Keratinocyte (primary cell): ENCODE results near the gene MLLT3. TPM values are rescaled to one million over a fixed set of nuclear protein-coding genes. Genes with fewer than 3 reads are reported as not detected.

ENCODE experiments used
- DNase-seq: peaks from one replicate; pipeline ENCODE4 v3.0.0-alpha.2; 2011; ENCODE audit warnings: low read depth, missing footprints, low spot score
- FAIRE-seq: peaks from 2 replicates; lab custom pipeline; 2011; peaks lifted over from hg19 to GRCh38; lab: Jason Lieb, UNC
- H2AFZ ChIP-seq: 2 replicates; pipeline ENCODE4 v1.6.0; 2012; ENCODE audit warnings: low read length, control low read depth, inconsistent platforms; ENCODE audit not compliant: control insufficient read depth
- H3K27ac ChIP-seq: 2 replicates; pipeline ENCODE4 v1.5.1; 2011; ENCODE audit warnings: low read length; ENCODE audit not compliant: control insufficient read depth, insufficient read depth
- H3K27me3 ChIP-seq: 3 replicates; pipeline ENCODE4 v1.6.0; 2011; ENCODE audit warnings: low read length; ENCODE audit not compliant: control insufficient read depth, insufficient read depth; ENCODE audit errors: extremely low read depth
- H3K36me3 ChIP-seq, 2 experiments: 2 replicates in 1 of 2; 3 replicates in 1 of 2; pipeline ENCODE4 v1.5.1; 2011; ENCODE audit warnings: low read length in 2 of 2, mild to moderate bottlenecking in 1 of 2; ENCODE audit not compliant: control insufficient read depth in 2 of 2, insufficient read depth in 2 of 2; ENCODE audit errors: extremely low read depth in 1 of 2
- H3K4me1 ChIP-seq: 3 replicates; pipeline ENCODE4 v1.5.1; 2011; ENCODE audit warnings: low read length; ENCODE audit not compliant: control insufficient read depth, insufficient read depth; ENCODE audit errors: extremely low read depth
- H3K4me2 ChIP-seq: 3 replicates; pipeline ENCODE4 v1.6.0; 2011; ENCODE audit warnings: low read depth, low read length; ENCODE audit not compliant: control insufficient read depth, insufficient read depth; ENCODE audit errors: extremely low read depth
- H3K4me3 ChIP-seq, 3 experiments: fragments of 200-600 bp in 1 of 3; sonication (generic) in 1 of 3; 2 replicates in 2 of 3; 3 replicates in 1 of 3; pipeline ENCODE4 v1.5.1; 2011 to 2016; ENCODE audit warnings: low read length in 3 of 3, mild to moderate bottlenecking in 3 of 3, control low read depth in 2 of 3, inconsistent platforms in 1 of 3, low read depth in 1 of 3, mixed read lengths in 1 of 3, mixed run types in 1 of 3, moderate library complexity in 1 of 3; ENCODE audit not compliant: control insufficient read depth in 2 of 3, insufficient read depth in 2 of 3; ENCODE audit errors: extremely low read depth in 1 of 3
- H3K79me2 ChIP-seq: 2 replicates; pipeline ENCODE4 v1.6.0; 2012; ENCODE audit warnings: low read length; ENCODE audit not compliant: control insufficient read depth, insufficient read depth
- H3K9ac ChIP-seq: 3 replicates; pipeline ENCODE4 v1.6.0; 2011; ENCODE audit warnings: low read length; ENCODE audit not compliant: control insufficient read depth, insufficient read depth; ENCODE audit errors: extremely low read depth
- H3K9me1 ChIP-seq: 3 replicates; pipeline ENCODE4 v1.6.0; 2011; ENCODE audit warnings: low read length; ENCODE audit not compliant: control insufficient read depth, insufficient read depth; ENCODE audit errors: extremely low read depth
- H3K9me3 ChIP-seq: 2 replicates; pipeline ENCODE4 v1.5.1; 2012; ENCODE audit warnings: low read depth, low read length; ENCODE audit not compliant: control insufficient read depth
- H4K20me1 ChIP-seq: 3 replicates; pipeline ENCODE4 v1.6.0; 2011; ENCODE audit warnings: low read length; ENCODE audit not compliant: control insufficient read depth, insufficient read depth; ENCODE audit errors: extremely low read depth
- EZH2 ChIP-seq: IDR thresholded peaks from one replicate; pipeline ENCODE4 v1.6.1; 2012; ENCODE audit warnings: inconsistent platforms, mild to moderate bottlenecking, low read length, moderate library complexity
- dilution Hi-C: fragments of 300-500 bp; cut with MboI; formaldehyde crosslinking; loops from one replicate; pipeline ENCODE4 v1.7.0; 2020; ENCODE audit warnings: low sequenced_read_pairs; ENCODE audit not compliant: extremely low pct_ligation_motif_present
- polyA plus RNA-seq, 5 experiments: library from polyadenylated mRNA; depleted of rRNA in 3 of 5; stranded (reverse) in 3 of 5; stranded (forward) in 1 of 5; unstranded in 1 of 5; fragments of >200 nt; gene quantifications; 1 replicate in 1 of 5; 2 replicates in 3 of 5; 3 replicates in 1 of 5; pipeline versions ENCODE4 v1.2.1 to v1.2.3, GENCODE V29; 2011 to 2012; ENCODE audit warnings: missing spikeins in 2 of 5, low read depth in 1 of 5, low replicate concordance in 1 of 5
- TF ChIP-seq, protein P1 (sequence below), 3 experiments: IDR thresholded peaks in 1 of 3; conservative IDR thresholded peaks in 1 of 3; optimal IDR thresholded peaks in 1 of 3; 2 replicates in 2 of 3; 3 replicates in 1 of 3; pipeline versions ENCODE3 to v1.5.1; 2011; ENCODE audit warnings: low read length in 3 of 3, mild to moderate bottlenecking in 3 of 3, moderate library complexity in 2 of 3, control low read depth in 1 of 3, inconsistent platforms in 1 of 3; ENCODE audit not compliant: insufficient read depth in 2 of 3; ENCODE audit errors: extremely low read depth in 1 of 3

MLLT3 gene
- polyA plus RNA-seq, 1 donor (not counting 4 experiments of a cell fraction or from before 2014, with no cell fraction given), result 17.0 TPM

GRCh38 chr9:20303996-20304395, 318.3 kb downstream of the MLLT3 start:
- no peak overlapping the region for H2AFZ ChIP-seq
- no peak overlapping the region for H3K27ac ChIP-seq
- dilution Hi-C loops, result no loop called here
- DNase-seq (no peak), FAIRE-seq (no peak)
- H3K4me2 ChIP-seq, result no peak overlapping the region
- no peaks in the 10 kb centered on the region for H3K4me1 ChIP-seq
- H4K20me1 ChIP-seq, result no peaks in the 10 kb centered on the region
- H3K9ac ChIP-seq, result no peak overlapping the region
- H3K9me3 ChIP-seq, result no peaks in the 10 kb centered on the region
- no peak for TF ChIP-seq EZH2
- TF ChIP-seq, protein P1, sequence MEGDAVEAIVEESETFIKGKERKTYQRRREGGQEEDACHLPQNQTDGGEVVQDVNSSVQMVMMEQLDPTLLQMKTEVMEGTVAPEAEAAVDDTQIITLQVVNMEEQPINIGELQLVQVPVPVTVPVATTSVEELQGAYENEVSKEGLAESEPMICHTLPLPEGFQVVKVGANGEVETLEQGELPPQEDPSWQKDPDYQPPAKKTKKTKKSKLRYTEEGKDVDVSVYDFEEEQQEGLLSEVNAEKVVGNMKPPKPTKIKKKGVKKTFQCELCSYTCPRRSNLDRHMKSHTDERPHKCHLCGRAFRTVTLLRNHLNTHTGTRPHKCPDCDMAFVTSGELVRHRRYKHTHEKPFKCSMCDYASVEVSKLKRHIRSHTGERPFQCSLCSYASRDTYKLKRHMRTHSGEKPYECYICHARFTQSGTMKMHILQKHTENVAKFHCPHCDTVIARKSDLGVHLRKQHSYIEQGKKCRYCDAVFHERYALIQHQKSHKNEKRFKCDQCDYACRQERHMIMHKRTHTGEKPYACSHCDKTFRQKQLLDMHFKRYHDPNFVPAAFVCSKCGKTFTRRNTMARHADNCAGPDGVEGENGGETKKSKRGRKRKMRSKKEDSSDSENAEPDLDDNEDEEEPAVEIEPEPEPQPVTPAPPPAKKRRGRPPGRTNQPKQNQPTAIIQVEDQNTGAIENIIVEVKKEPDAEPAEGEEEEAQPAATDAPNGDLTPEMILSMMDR (optimal IDR thresholded peaks at IDR 0.05 in 1 of 3, IDR thresholded peaks at IDR 0.05 in 1 of 3, conservative IDR thresholded peaks at IDR 0.05 in 1 of 3; ENCODE audit: extremely low read depth in 1 of 3, insufficient read depth in 2 of 3, low read length in 3 of 3), result no peak
- H3K27me3 ChIP-seq, result no peaks in the 10 kb centered on the region
- no peaks in the 10 kb centered on the region for H3K36me3 ChIP-seq
- no peaks in the 10 kb centered on the region for H3K9me1 ChIP-seq
- H3K79me2 ChIP-seq, result no peaks in the 10 kb centered on the region
- H3K4me3 ChIP-seq, result no peak overlapping the region

- no peaks in the 10 kb centered on the region for H3K9me3 ChIP-seq
- no peak overlapping the region for H2AFZ ChIP-seq
- dilution Hi-C loops, result no loop called here
- H3K79me2 ChIP-seq, result no peaks in the 10 kb centered on the region
- DNase-seq (no peak), FAIRE-seq (no peak)
- H3K4me2 ChIP-seq, result no peak overlapping the region
- H3K9ac ChIP-seq, result no peak overlapping the region
- no peaks in the 10 kb centered on the region for H3K9me1 ChIP-seq
- no peak overlapping the region for H3K27ac ChIP-seq
- H4K20me1 ChIP-seq, result no peaks in the 10 kb centered on the region
- peaks cover 2% of the 10 kb centered on the region for H3K4me1 ChIP-seq
- H3K27me3 ChIP-seq, result no peaks in the 10 kb centered on the region
- H3K36me3 ChIP-seq, result no peaks in the 10 kb centered on the region
- no peak for TF ChIP-seq EZH2
- TF ChIP-seq, protein P1 (optimal IDR thresholded peaks at IDR 0.05 in 1 of 3, IDR thresholded peaks at IDR 0.05 in 1 of 3, conservative IDR thresholded peaks at IDR 0.05 in 1 of 3; ENCODE audit: extremely low read depth in 1 of 3, insufficient read depth in 2 of 3, low read length in 3 of 3), result no peak
- no peak overlapping the region for H3K4me3 ChIP-seq
Observed at GRCh38 chr9:20303066-20303465, 319.2 kb downstream of the MLLT3 start.
